NCI-H187 (cell line): ENCODE results near the gene PPP1R13B.
"Not testable (repeated sequence)": the region's sequence is repeated elsewhere in the genome, so short reads cannot be mapped to it uniquely, and the experiment has no call there.

ENCODE experiments used
- DNase-seq, 2 experiments: peaks; one replicate each; lab custom pipeline; 2025; lab: John Stamatoyannopoulos, UW

PPP1R13B gene

GRCh38 chr14:103776319-103776718 is 71.1 kb downstream of the PPP1R13B start:
- not testable (repeated sequence) for DNase-seq

- DNase-seq = no peak
Measured at GRCh38 chr14:103775506-103775905, 71.9 kb downstream of the PPP1R13B start.

- no peak for DNase-seq
Measured at GRCh38 chr14:103773521-103773920, 73.9 kb downstream of the PPP1R13B start.

GRCh38 chr14:103772078-103772712 is 75.2 kb downstream of the PPP1R13B start:
- DNase-seq = no peak

- DNase-seq = no peak
Measured at GRCh38 chr14:103770902-103771301, 76.5 kb downstream of the PPP1R13B start.

- no peak for DNase-seq
Measured at GRCh38 chr14:103770500-103770899, 76.9 kb downstream of the PPP1R13B start.

GRCh38 chr14:103767336-103767894 is 80.0 kb downstream of the PPP1R13B start:
- DNase-seq = no peak

- no peak for DNase-seq
Measured at GRCh38 chr14:103765526-103765925, 81.8 kb downstream of the PPP1R13B start.

- no peak for DNase-seq
Measured at GRCh38 chr14:103763730-103764488, 83.5 kb downstream of the PPP1R13B start.

- DNase-seq = no peak
Measured at GRCh38 chr14:103762541-103762940, 84.8 kb downstream of the PPP1R13B start.

- DNase-seq = no peak
Measured at GRCh38 chr14:103762036-103762435, 85.3 kb downstream of the PPP1R13B start.

GRCh38 chr14:103758059-103758776 is 89.2 kb downstream of the PPP1R13B start:
- DNase-seq = no peak

- no peak for DNase-seq
Measured at GRCh38 chr14:103755060-103755459, 92.3 kb downstream of the PPP1R13B start.

GRCh38 chr14:103753774-103754173 is 93.6 kb downstream of the PPP1R13B start:
- DNase-seq = no peak

- no peak for DNase-seq
Measured at GRCh38 chr14:103749860-103750259, 97.5 kb downstream of the PPP1R13B start.

- DNase-seq = no peak
Measured at GRCh38 chr14:103749452-103749851, 97.9 kb downstream of the PPP1R13B start.

GRCh38 chr14:103748534-103748857 is 98.9 kb downstream of the PPP1R13B start:
- DNase-seq = no peak

GRCh38 chr14:103746701-103747100 is 100.7 kb downstream of the PPP1R13B start:
- no peak for DNase-seq

- DNase-seq = no peak
Measured at GRCh38 chr14:103745424-103745823, 102.0 kb downstream of the PPP1R13B start.

GRCh38 chr14:103744621-103745395 is 102.6 kb downstream of the PPP1R13B start:
- DNase-seq = no peak

GRCh38 chr14:103743691-103744090 is 103.7 kb downstream of the PPP1R13B start:
- DNase-seq = no peak
